ENCODE measurements around the gene DPP6. TPM values are rescaled to one million over a fixed set of nuclear protein-coding genes. Genes with fewer than 3 reads are reported as not detected.

The DPP6 gene
- total and polyA plus RNA-seq, 9 of the 15 experiments (the other 6 are each of a cell fraction or from before 2014, with no cell fraction given): not detected

DNA sequence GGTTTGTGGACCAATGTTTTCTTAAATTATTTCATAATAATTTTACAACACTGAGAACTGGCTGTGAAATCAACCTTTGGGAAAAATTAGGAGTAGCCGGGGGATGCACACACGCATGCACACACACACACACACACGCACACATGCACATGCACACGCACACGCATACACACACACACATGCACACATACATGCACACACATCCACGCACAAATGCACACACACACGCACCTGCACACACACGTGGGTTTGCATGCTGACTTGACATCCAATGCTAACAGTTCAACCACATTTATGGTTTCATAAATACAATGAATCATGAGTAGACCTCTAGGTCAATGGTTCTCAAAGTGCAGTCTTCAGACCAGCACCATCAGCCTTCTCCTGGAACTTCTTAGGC, 354.1 kb downstream of the DPP6 start:
- ATAC-seq: no peak
- Histone ChIP-seq H3K36me3 (ENCODE audit: control insufficient read depth, insufficient read depth, low read length) (no peaks in the 10 kb centered on the region), H3K4me3 (no peak overlapping the region), H3K79me2 (ENCODE audit: control insufficient read depth, insufficient read depth, low read length) (no peaks in the 10 kb centered on the region), H2AFZ (ENCODE audit: low read depth, low read length) (no peak overlapping the region), H3K4me1 (replicated peaks in 1 of 2; ENCODE audit: control insufficient read depth in 2 of 2, insufficient read depth in 2 of 2, low read length in 2 of 2) (no peaks in the 10 kb centered on the region), H3K27ac (ENCODE audit: extremely low read depth, low read depth, low read length) (no peak overlapping the region), H3K27me3 (ENCODE audit: control insufficient read depth in 2 of 2, insufficient read depth in 2 of 2, low read length in 2 of 2) (peaks cover 0 to 7% of the 10 kb centered on the region in 2 experiments; a peak in 2 of 5 replicates), H3K9me3 (replicated peaks; ENCODE audit: control insufficient read depth, insufficient read depth, low read depth, low read length) (no peaks in the 10 kb centered on the region), H3K9ac (ENCODE audit: insufficient read depth in 1 of 2, low read depth in 2 of 2, low read length in 2 of 2) (no peak overlapping the region), H4K20me1 (replicated peaks; ENCODE audit: control insufficient read depth, insufficient read depth, low read length) (no peaks in the 10 kb centered on the region), H3K4me2 (ENCODE audit: insufficient read depth, low read length) (no peak overlapping the region), H3K9me1 (ENCODE audit: control insufficient read depth, insufficient read depth, low read length) (no peaks in the 10 kb centered on the region)
- intact Hi-C loops (cut with micrococcal nuclease): no loop called here
- BruUV-seq (replicated peaks): no TSS peak
- ChIA-PET CTCF (ENCODE audit: low intra/inter-chr PET ratio) (no interaction called here), POLR2A (no interaction called here)
- FAIRE-seq: no peak
- in situ Hi-C loops (cut with MboI): no loop called here
- DNase-seq (ENCODE audit: extremely low read depth in 1 of 4, low spot score in 3 of 4): no peak
- no peak for TF ChIP-seq ZNF253 (CRISPR knock-in tag; conservative IDR thresholded peaks at IDR 0.05)
- TF ChIP-seq, protein P1, sequence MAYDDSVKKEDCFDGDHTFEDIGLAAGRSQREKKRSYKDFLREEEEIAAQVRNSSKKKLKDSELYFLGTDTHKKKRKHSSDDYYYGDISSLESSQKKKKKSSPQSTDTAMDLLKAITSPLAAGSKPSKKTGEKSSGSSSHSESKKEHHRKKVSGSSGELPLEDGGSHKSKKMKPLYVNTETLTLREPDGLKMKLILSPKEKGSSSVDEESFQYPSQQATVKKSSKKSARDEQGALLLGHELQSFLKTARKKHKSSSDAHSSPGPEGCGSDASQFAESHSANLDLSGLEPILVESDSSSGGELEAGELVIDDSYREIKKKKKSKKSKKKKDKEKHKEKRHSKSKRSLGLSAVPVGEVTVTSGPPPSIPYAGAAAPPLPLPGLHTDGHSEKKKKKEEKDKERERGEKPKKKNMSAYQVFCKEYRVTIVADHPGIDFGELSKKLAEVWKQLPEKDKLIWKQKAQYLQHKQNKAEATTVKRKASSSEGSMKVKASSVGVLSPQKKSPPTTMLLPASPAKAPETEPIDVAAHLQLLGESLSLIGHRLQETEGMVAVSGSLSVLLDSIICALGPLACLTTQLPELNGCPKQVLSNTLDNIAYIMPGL (CRISPR knock-in tag; IDR thresholded peaks at IDR 0.05): no peak
- WGBS (ENCODE audit: insufficient coverage, low coverage, missing lambda C conversion rate): 0% methylated on average over 8 of the region's 8 CpGs

DNA sequence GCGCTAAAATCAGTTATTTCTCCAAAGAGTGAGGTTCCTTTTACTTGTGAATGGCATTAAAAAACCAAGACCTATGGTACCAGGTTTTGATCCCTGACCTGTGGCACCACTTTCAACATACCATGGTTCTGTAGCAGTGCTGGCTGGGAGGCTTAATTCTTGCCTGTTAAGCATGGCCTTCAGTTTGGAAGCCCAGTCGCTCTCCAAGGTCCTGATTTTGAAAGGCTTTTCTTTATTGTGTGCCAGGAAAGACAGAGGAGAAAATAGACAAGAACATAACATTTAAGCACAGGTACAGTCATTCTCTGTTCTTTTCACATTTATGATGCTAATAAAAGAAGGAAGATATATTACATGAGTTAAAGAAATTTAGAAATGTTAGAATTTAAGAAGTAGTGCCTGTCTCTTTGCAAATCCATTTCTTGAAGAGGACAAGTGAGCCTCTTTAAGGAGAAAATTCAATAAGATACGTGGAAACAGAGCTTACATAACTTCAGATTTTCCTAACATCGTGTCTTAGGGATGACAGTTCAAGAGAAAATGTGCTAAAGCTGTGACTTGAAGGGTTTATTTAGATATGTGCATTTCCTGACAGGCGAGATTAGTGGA, 357.6 kb downstream of the DPP6 start:
- no peak overlapping the region for H3K4me2 ChIP-seq (ENCODE audit: insufficient read depth, low read length)
- H3K4me1 ChIP-seq (replicated peaks in 1 of 2; ENCODE audit: control insufficient read depth in 2 of 2, insufficient read depth in 2 of 2, low read length in 2 of 2): no peaks in the 10 kb centered on the region
- intact Hi-C loops (cut with micrococcal nuclease): no loop called here
- FAIRE-seq: peak; percentile 64
- H3K9me3 ChIP-seq (replicated peaks; ENCODE audit: control insufficient read depth, insufficient read depth, low read depth, low read length): no peaks in the 10 kb centered on the region
- H3K27me3 ChIP-seq (ENCODE audit: control insufficient read depth in 2 of 2, insufficient read depth in 2 of 2, low read length in 2 of 2): no peaks in the 10 kb centered on the region; a peak in 1 of 5 replicates
- BruUV-seq (replicated peaks): no TSS peak
- DNase-seq (ENCODE audit: extremely low read depth in 1 of 4, low spot score in 3 of 4): peak; percentile 36 to 59 (median 44)
- WGBS (ENCODE audit: insufficient coverage, low coverage, missing lambda C conversion rate): 0% methylated on average over 5 of the region's 5 CpGs
- ChIA-PET CTCF (ENCODE audit: low intra/inter-chr PET ratio) (no interaction called here), POLR2A (no interaction called here)
- no peak overlapping the region for H2AFZ ChIP-seq (ENCODE audit: low read depth, low read length)
- no peak overlapping the region for H3K27ac ChIP-seq (ENCODE audit: extremely low read depth, low read depth, low read length)
- H3K36me3 ChIP-seq (ENCODE audit: control insufficient read depth, insufficient read depth, low read length): no peaks in the 10 kb centered on the region
- peak; percentile 51; the same call in 1 of the 3 replicates for ATAC-seq
- no peaks in the 10 kb centered on the region for H3K9me1 ChIP-seq (ENCODE audit: control insufficient read depth, insufficient read depth, low read length)
- in situ Hi-C loops (cut with MboI): no loop called here
- H3K4me3 ChIP-seq: no peak overlapping the region
- no peak overlapping the region for H3K9ac ChIP-seq (ENCODE audit: insufficient read depth in 1 of 2, low read depth in 2 of 2, low read length in 2 of 2)
- no peaks in the 10 kb centered on the region for H3K79me2 ChIP-seq (ENCODE audit: control insufficient read depth, insufficient read depth, low read length)
- no peaks in the 10 kb centered on the region for H4K20me1 ChIP-seq (replicated peaks; ENCODE audit: control insufficient read depth, insufficient read depth, low read length)
- TF ChIP-seq, protein P2, sequence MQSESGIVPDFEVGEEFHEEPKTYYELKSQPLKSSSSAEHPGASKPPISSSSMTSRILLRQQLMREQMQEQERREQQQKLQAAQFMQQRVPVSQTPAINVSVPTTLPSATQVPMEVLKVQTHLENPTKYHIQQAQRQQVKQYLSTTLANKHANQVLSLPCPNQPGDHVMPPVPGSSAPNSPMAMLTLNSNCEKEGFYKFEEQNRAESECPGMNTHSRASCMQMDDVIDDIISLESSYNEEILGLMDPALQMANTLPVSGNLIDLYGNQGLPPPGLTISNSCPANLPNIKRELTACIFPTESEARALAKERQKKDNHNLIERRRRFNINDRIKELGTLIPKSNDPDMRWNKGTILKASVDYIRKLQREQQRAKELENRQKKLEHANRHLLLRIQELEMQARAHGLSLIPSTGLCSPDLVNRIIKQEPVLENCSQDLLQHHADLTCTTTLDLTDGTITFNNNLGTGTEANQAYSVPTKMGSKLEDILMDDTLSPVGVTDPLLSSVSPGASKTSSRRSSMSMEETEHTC (IDR thresholded peaks at IDR 0.05): no peak
- no peak for TF ChIP-seq ZNF3 (CRISPR knock-in tag; IDR thresholded peaks at IDR 0.05)
